ENCODE results near the gene TIPARP.

The TIPARP gene

GRCh38 chr3:156677536-156677935, 3.1 kb downstream of the TIPARP start:
- peaks cover 67% of the 10 kb centered on the region for H3K36me3 Mint-ChIP-seq (ENCODE audit: low read depth)
- peak overlapping the region; percentile 92 for H3K4me3 Mint-ChIP-seq
- H3K27ac Mint-ChIP-seq = peak overlapping the region; percentile 55

DNA sequence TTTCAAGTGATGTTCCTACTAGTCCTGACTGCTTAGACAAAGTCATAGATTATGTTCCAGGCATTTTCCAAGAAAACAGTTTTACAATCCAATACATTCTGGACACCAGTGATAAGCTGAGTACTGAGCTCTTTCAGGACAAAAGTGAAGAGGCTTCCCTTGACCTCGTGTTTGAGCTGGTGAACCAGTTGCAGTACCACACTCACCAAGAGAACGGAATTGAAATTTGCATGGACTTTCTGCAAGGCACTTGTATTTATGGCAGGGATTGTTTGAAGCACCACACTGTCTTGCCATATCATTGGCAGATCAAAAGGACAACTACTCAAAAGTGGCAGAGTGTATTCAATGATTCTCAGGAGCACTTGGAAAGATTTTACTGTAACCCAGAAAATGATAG, 3.8 kb downstream of the TIPARP start:
- Mint-ChIP-seq H3K4me3 (peak overlapping the region; percentile 20), H3K27me3 (no peaks in the 10 kb centered on the region), H3K9me3 (no peaks in the 10 kb centered on the region), H3K36me3 (ENCODE audit: low read depth) (peaks cover 72% of the 10 kb centered on the region), H3K27ac (peak overlapping the region; percentile 33), H3K4me1 (ENCODE audit: low read depth) (peaks cover 75% of the 10 kb centered on the region)
- DNase-seq = no peak

More at GRCh38 chr3:156677536-156677935, 3.1 kb downstream of the TIPARP start:
- Mint-ChIP-seq H3K9me3 (no peaks in the 10 kb centered on the region), H3K27me3 (no peaks in the 10 kb centered on the region), H3K4me1 (ENCODE audit: low read depth) (peaks cover 75% of the 10 kb centered on the region)
- no peak for DNase-seq

- H3K4me1 Mint-ChIP-seq (ENCODE audit: low read depth) = peaks cover 82% of the 10 kb centered on the region
- H3K9me3 Mint-ChIP-seq = no peaks in the 10 kb centered on the region
- no peaks in the 10 kb centered on the region for H3K27me3 Mint-ChIP-seq
- H3K4me3 Mint-ChIP-seq = peak overlapping the region; percentile 43
- no peak for DNase-seq
- H3K36me3 Mint-ChIP-seq (ENCODE audit: low read depth) = peaks cover 78% of the 10 kb centered on the region
- no peak overlapping the region for H3K27ac Mint-ChIP-seq
These were observed 6.0 kb downstream of the TIPARP start for GRCh38 chr3:156680243-156680914.

DNA sequence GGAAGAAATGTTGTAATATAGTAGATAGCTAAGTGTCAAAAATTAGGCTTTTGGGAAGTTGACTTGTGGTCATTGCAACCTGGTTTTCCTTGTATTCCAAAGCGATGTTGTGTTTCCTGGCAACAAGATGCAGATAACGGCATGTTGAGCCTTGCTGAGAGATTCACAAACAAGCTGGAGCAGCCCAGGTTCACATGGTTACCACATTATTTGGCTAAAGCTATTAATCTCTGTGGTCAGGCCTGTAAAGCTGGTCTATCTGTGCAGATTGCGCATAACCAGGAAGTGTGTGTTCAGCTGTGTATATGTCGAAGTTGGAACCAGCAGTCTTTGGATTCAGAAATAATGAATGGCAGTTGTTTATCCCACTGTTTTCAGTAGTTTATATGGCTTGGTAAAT, 6.6 kb downstream of the TIPARP start:
- Mint-ChIP-seq H3K27ac (no peak overlapping the region), H3K9me3 (no peaks in the 10 kb centered on the region), H3K4me1 (ENCODE audit: low read depth) (peaks cover 86% of the 10 kb centered on the region), H3K4me3 (peak overlapping the region; percentile 43), H3K27me3 (no peaks in the 10 kb centered on the region), H3K36me3 (ENCODE audit: low read depth) (peaks cover 79% of the 10 kb centered on the region)
- DNase-seq = no peak

DNA sequence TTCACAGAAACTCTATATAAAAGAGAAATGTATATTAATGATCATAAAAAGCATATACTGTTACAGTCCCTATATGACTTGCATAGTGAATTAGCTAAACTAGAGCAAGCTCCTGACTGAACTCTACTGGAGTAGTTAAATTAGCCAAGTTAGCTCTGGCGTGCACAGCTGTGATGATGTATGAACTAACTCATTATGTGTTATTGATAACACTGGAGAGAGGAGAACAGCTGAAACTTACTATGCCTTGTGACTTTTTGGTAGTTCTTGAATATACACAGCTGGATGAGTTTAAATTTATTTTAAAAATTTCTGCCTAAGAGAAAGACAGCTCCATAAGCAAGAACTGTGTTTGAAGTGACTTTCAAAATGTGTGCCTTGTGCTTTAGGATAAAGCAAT, 8.1 kb downstream of the TIPARP start:
- Mint-ChIP-seq H3K4me3 (no peak overlapping the region), H3K27me3 (no peaks in the 10 kb centered on the region), H3K36me3 (ENCODE audit: low read depth) (peaks cover 76% of the 10 kb centered on the region), H3K27ac (no peak overlapping the region), H3K9me3 (no peaks in the 10 kb centered on the region), H3K4me1 (ENCODE audit: low read depth) (peaks cover 84% of the 10 kb centered on the region)
- no peak for DNase-seq

DNA sequence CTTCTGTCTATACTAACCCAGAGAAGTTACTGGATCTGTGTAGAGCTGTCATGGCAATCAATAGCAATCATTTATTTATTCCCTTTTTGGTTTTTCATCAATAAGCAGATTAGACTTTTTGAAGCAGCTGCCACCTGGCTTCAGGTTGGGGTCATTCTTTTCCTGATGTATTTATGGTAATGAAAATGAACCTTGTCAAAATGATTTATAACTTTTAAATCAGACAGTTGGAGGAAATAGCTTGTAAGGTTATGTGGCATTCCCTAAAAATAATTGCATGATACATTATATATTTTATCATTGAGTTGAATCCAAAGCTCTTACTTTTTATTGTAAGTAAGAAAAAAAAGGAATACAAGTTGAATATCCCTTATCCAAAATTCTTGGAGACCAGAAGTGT, 8.6 kb downstream of the TIPARP start:
- Mint-ChIP-seq H3K36me3 (ENCODE audit: low read depth) (peaks cover 76% of the 10 kb centered on the region), H3K4me3 (no peak overlapping the region), H3K4me1 (ENCODE audit: low read depth) (peaks cover 84% of the 10 kb centered on the region), H3K27me3 (no peaks in the 10 kb centered on the region), H3K9me3 (no peaks in the 10 kb centered on the region), H3K27ac (no peak overlapping the region)
- no peak for DNase-seq

DNA sequence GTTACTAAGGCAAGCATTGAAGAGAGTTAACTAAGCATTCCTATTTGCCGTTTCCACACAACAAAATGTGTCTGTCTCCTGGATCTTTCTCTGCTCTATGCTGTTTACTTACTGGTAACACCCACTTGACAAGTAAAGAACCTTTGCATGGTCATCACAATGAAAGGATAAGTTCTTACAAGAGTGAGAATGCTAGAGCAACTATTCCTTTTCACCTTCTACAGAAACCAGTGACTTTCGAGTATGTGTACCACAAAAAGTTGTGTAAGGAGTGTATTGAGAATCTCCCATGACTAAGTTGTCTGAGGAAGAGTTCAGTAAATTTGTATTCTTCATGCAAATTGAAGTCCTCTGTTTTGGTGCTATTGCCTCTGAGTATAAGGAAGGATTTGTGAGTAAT, 10.8 kb downstream of the TIPARP start:
- H3K4me3 Mint-ChIP-seq = no peak overlapping the region
- H3K27ac Mint-ChIP-seq = no peak overlapping the region
- H3K36me3 Mint-ChIP-seq (ENCODE audit: low read depth) = peaks cover 74% of the 10 kb centered on the region

DNA sequence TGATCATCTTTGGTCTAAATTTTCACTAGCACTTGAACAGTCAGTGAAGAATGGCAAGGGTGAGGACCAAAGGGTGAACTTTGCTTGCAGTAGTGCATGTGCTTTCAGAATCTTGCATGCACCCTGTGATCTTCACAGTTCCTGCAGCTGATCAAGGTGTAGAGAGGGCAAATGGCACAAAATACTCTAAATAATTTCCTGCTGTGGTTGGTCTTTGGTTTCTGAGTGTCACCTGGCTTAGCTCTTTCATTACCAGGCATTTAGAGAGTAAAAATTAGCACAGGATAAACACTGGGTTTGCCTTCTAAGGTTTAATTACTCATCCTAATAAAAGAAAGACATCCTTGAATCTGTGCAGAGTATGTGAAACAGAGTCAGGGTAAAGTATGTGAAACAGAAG, 11.4 kb downstream of the TIPARP start:
- Mint-ChIP-seq H3K36me3 (ENCODE audit: low read depth) (peaks cover 72% of the 10 kb centered on the region), H3K4me1 (ENCODE audit: low read depth) (peaks cover 85% of the 10 kb centered on the region), H3K4me3 (peak overlapping the region; percentile 8), H3K27me3 (no peaks in the 10 kb centered on the region), H3K27ac (peak overlapping the region; percentile 13), H3K9me3 (no peaks in the 10 kb centered on the region)
- no peak for DNase-seq

More for the DNA sequence above, 10.8 kb downstream of the TIPARP start:
- Mint-ChIP-seq H3K9me3 (no peaks in the 10 kb centered on the region), H3K27me3 (no peaks in the 10 kb centered on the region), H3K4me1 (ENCODE audit: low read depth) (peaks cover 85% of the 10 kb centered on the region)
- no peak for DNase-seq

DNA sequence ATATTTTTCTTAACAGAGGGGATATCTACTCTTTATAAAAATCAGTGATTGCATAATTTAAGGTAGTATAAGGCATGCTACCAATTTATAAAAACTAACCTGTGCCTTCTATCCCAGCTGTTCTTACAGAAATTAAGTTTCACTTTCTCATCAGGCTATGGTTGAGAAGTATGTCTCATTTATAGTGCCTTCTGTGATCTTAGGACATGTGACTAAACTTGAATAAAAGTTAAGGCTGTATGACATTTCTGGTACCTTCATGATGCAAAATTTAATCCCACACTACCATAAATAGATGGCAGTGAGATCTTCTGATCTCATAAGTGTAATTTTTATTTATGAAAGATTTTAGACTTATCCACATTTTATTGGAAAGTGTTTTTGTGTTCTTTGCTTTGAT, 12.6 kb downstream of the TIPARP start:
- Mint-ChIP-seq H3K36me3 (ENCODE audit: low read depth) (peaks cover 64% of the 10 kb centered on the region), H3K4me1 (ENCODE audit: low read depth) (peaks cover 86% of the 10 kb centered on the region), H3K27me3 (no peaks in the 10 kb centered on the region), H3K4me3 (no peak overlapping the region), H3K9me3 (no peaks in the 10 kb centered on the region), H3K27ac (no peak overlapping the region)
- no peak for DNase-seq

- Mint-ChIP-seq H3K27me3 (no peaks in the 10 kb centered on the region), H3K9me3 (no peaks in the 10 kb centered on the region), H3K4me3 (no peak overlapping the region), H3K36me3 (ENCODE audit: low read depth) (peaks cover 63% of the 10 kb centered on the region), H3K27ac (no peak overlapping the region), H3K4me1 (ENCODE audit: low read depth) (peaks cover 79% of the 10 kb centered on the region)
- no peak for DNase-seq
These were observed 14.5 kb downstream of the TIPARP start for GRCh38 chr3:156688632-156689452.

DNA sequence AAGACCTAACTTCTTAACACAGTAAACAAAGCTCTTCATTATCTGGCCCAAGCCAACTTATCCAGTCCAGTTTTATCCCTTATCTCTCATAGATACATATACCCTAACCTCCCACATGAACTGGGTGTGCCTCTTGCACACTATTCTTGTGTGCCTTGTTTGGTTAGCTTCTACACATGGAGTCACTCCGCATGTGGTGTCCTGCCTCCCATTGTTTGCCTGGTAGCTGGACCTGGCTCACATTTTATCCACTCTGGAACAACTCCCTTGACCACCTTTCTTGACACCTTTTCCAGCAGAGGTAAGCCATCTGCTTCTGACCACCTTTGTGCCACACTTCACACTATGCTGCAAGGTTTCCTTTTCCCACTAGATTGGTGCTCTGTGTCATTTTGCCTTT, 15.2 kb downstream of the TIPARP start:
- Mint-ChIP-seq H3K4me3 (no peak overlapping the region), H3K27ac (peak overlapping the region; percentile 17), H3K4me1 (ENCODE audit: low read depth) (peaks cover 76% of the 10 kb centered on the region), H3K36me3 (ENCODE audit: low read depth) (peaks cover 67% of the 10 kb centered on the region), H3K9me3 (no peaks in the 10 kb centered on the region), H3K27me3 (no peaks in the 10 kb centered on the region)
- DNase-seq = no peak

DNA sequence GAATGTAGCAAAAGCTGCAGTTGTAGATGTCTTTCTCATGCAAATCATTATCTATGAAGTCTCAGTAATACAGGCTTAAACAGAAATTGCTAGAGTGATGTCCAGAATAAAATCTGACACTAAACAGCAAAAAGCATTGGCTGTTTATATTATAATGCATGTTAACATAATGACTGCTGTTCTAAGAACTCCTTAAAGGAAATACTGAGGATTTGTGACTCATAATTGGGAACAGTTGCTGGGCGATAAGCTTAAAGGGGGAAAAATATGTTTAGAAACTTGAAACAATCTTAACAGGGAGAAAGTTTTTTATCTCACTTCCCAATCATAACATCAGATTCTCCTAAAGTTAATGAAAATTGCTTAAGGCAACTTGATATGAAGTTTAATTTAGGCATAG, 17.5 kb downstream of the TIPARP start:
- H3K9me3 Mint-ChIP-seq = no peaks in the 10 kb centered on the region
- no peak for DNase-seq

DNA sequence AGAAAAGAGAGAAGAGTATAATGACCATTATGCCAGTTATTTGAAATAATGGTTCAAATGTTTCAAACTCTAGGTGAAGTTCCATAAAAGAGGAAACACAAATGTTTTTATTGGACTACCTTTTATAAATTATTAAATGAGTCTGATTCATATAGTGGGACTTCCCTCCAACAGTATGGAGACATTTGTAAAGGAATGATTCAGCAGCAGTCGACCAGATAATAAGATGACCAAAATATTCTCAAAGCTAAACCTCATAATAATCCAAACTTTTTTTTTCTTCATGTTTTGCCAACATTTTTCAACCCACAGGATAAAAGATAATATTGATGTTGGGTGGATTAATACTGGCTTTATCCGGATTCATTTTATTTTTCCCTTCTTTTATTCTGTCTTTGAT, 18.8 kb downstream of the TIPARP start:
- Mint-ChIP-seq H3K27me3 (no peaks in the 10 kb centered on the region), H3K9me3 (no peaks in the 10 kb centered on the region), H3K36me3 (ENCODE audit: low read depth) (peaks cover 76% of the 10 kb centered on the region), H3K4me3 (no peak overlapping the region), H3K27ac (no peak overlapping the region), H3K4me1 (ENCODE audit: low read depth) (peaks cover 66% of the 10 kb centered on the region)
- no peak for DNase-seq

More for the DNA sequence above, 17.5 kb downstream of the TIPARP start:
- Mint-ChIP-seq H3K4me3 (no peak overlapping the region), H3K27me3 (no peaks in the 10 kb centered on the region), H3K27ac (no peak overlapping the region), H3K4me1 (ENCODE audit: low read depth) (peaks cover 69% of the 10 kb centered on the region), H3K36me3 (ENCODE audit: low read depth) (peaks cover 76% of the 10 kb centered on the region)

DNA sequence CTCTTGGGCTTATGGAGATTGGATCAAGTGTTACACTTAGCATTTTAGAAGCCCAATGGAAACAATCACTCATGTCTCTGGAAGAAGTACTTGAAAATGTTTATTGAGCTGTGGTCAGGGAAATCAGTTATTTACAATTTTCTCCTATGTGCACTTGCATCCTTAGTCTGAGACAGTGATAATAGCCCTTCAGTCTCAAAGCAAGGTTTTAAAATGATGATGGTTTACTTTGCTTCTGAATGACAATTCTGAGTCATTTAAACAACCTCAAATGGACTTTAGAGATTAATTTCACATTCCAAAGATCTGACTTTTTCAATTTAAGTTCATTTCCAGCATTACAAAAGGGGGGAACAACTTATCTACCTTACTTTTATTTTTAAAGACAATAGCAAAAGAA, 20.1 kb downstream of the TIPARP start:
- Mint-ChIP-seq H3K36me3 (ENCODE audit: low read depth) (peaks cover 75% of the 10 kb centered on the region), H3K27me3 (no peaks in the 10 kb centered on the region), H3K27ac (no peak overlapping the region), H3K9me3 (no peaks in the 10 kb centered on the region), H3K4me1 (ENCODE audit: low read depth) (peaks cover 63% of the 10 kb centered on the region), H3K4me3 (no peak overlapping the region)
- no peak for DNase-seq

DNA sequence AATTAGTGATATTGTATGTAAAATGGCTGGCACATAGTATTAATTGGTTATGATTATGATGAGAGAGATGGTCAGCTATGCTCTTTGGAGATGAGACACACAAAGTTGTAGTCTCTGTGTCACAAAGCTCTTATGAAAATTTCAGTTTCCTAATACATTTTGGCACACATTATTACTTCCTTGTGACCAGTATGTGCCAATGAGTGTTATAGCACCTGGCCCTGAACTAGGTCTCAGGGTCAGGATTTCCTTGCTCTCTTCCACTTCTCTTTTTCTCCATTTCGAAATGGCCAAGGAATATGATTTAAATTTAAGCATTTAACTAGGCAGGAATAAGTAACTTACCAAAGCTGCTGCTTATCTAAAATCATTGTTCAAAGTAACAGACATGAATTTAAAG, 28.0 kb downstream of the TIPARP start:
- H3K27ac Mint-ChIP-seq = no peak overlapping the region
- H3K4me1 Mint-ChIP-seq (ENCODE audit: low read depth) = peaks cover 25% of the 10 kb centered on the region
- peaks cover 87% of the 10 kb centered on the region for H3K36me3 Mint-ChIP-seq (ENCODE audit: low read depth)
- H3K4me3 Mint-ChIP-seq = no peak overlapping the region
- H3K9me3 Mint-ChIP-seq = no peaks in the 10 kb centered on the region
- H3K27me3 Mint-ChIP-seq = no peaks in the 10 kb centered on the region
- DNase-seq = no peak
